K562 (cell line): Measurements from ENCODE around the gene NFATC2. TPM values are rescaled to one million over a fixed set of nuclear protein-coding genes. Genes with fewer than 3 reads are reported as not detected.
A peak's percentile ranks its signal among the peaks of the same experiment; 100 is the strongest.

Experiments used
- ATAC-seq: fragments of 200-7000 bp; cut with Tn5 transposase; 3 replicates; pipeline ENCODE4 v1.9.1; 2020; ENCODE audit warnings: moderate library complexity
- BruUV-seq: library from RNA; stranded (reverse); fragments of 400-500 nt; replicated peaks from 2 replicates; lab custom pipeline; 2021; lab: Mats Ljungman, UMichigan
- CTCF ChIA-PET: fragments of 300-600 bp; formaldehyde crosslinking; extraction: SDS; loops from one replicate; lab custom pipeline; 2021; ENCODE audit warnings: low intra/inter-chr PET ratio; lab: Yijun Ruan, JAX
- POLR2A ChIA-PET: fragments of 300-600, 350-650 bp; sonication (Branson Sonifier 250); formaldehyde crosslinking; extraction: SDS; loops from one replicate; lab custom pipeline; 2021; ENCODE audit warnings: antibody characterized with exemption, inconsistent platforms; lab: Yijun Ruan, JAX
- DNase-seq, 4 experiments: peaks; one replicate each; pipeline versions ENCODE4 v3.0.0 to v3.0.0-alpha.2; 2011 to 2018; ENCODE audit warnings: low spot score in 3 of 4, mixed read lengths in 3 of 4; ENCODE audit errors: extremely low read depth in 1 of 4
- FAIRE-seq: peaks from 2 replicates; lab custom pipeline; 2011; peaks lifted over from hg19 to GRCh38; lab: Jason Lieb, UNC
- H2AFZ ChIP-seq: 2 replicates; pipeline ENCODE4 v1.6.0; 2011; ENCODE audit warnings: low read depth, low read length, control low read depth, inconsistent platforms
- H3K27ac ChIP-seq: fragments of 200-600 bp; 3 replicates; pipeline ENCODE4 v1.8.0; 2011; ENCODE audit warnings: low read depth, mild to moderate bottlenecking, control low read depth, inconsistent platforms, low read length, moderate library complexity, mixed read lengths; ENCODE audit errors: extremely low read depth
- H3K27me3 ChIP-seq, 2 experiments: fragments of 300-600 bp in 1 of 2; 2 replicates in 1 of 2; 3 replicates in 1 of 2; pipeline versions ENCODE4 v1.6.0 to v1.8.0; 2011; ENCODE audit warnings: inconsistent platforms in 2 of 2, low read length in 2 of 2, mild to moderate bottlenecking in 1 of 2, mixed read lengths in 1 of 2, moderate library complexity in 1 of 2; ENCODE audit not compliant: control insufficient read depth in 2 of 2, insufficient read depth in 2 of 2
- H3K36me3 ChIP-seq: fragments of 300-600 bp; 3 replicates; pipeline ENCODE4 v1.8.0; 2011; ENCODE audit warnings: mild to moderate bottlenecking, low read length, inconsistent platforms; ENCODE audit not compliant: control insufficient read depth, insufficient read depth
- H3K4me1 ChIP-seq, 2 experiments: fragments of 200-600 bp in 1 of 2; replicated peaks in 1 of 2; 2 replicates in 1 of 2; 3 replicates in 1 of 2; pipeline versions ENCODE4 v1.5.1 to v1.8.0; 2011; ENCODE audit warnings: inconsistent platforms in 2 of 2, low read length in 2 of 2, mild to moderate bottlenecking in 1 of 2, mixed read lengths in 1 of 2, moderate library complexity in 1 of 2; ENCODE audit not compliant: control insufficient read depth in 2 of 2, insufficient read depth in 2 of 2
- H3K4me2 ChIP-seq: 2 replicates; pipeline ENCODE4 v1.6.1; 2011; ENCODE audit warnings: low read length, control low read depth, inconsistent platforms, mixed read lengths; ENCODE audit not compliant: insufficient read depth
- H3K4me3 ChIP-seq: fragments of 200-600 bp; sonication (generic), shearing (Covaris generic); 2 replicates; pipeline ENCODE4 v1.5.1; 2016; ENCODE audit warnings: control low read depth, inconsistent platforms
- H3K79me2 ChIP-seq: fragments of 200-600 bp; 3 replicates; pipeline ENCODE4 v1.8.0; 2011; ENCODE audit warnings: low read length, inconsistent platforms; ENCODE audit not compliant: control insufficient read depth, insufficient read depth
- H3K9ac ChIP-seq, 2 experiments: 2 replicates each; pipeline versions ENCODE4 v1.6.0 to v1.6.1; 2011; ENCODE audit warnings: low read depth in 2 of 2, low read length in 2 of 2, control low read depth in 1 of 2, inconsistent platforms in 1 of 2, mild to moderate bottlenecking in 1 of 2, mixed read lengths in 1 of 2; ENCODE audit not compliant: insufficient read depth in 1 of 2
- H3K9me1 ChIP-seq: one replicate; pipeline ENCODE4 v1.6.0; 2011; ENCODE audit warnings: inconsistent platforms, mild to moderate bottlenecking, low read length, moderate library complexity; ENCODE audit not compliant: control insufficient read depth, insufficient read depth
- H3K9me3 ChIP-seq: replicated peaks from 2 replicates; pipeline ENCODE4 v1.5.1; 2011; ENCODE audit warnings: low read depth, low read length, inconsistent platforms; ENCODE audit not compliant: control insufficient read depth, insufficient read depth
- H4K20me1 ChIP-seq: replicated peaks from 2 replicates; pipeline ENCODE4 v1.6.1; 2011; ENCODE audit warnings: low read length, inconsistent platforms, mixed read lengths; ENCODE audit not compliant: control insufficient read depth, insufficient read depth
- BCOR ChIP-seq: fragments of 450-650 bp; IDR thresholded peaks from 2 replicates; pipeline ENCODE4 v1.6.1; 2016
- GABPB1 ChIP-seq: sonication (generic); formaldehyde crosslinking; IDR thresholded peaks from 2 replicates; pipeline ENCODE4 v1.8.0; 2022; ENCODE audit warnings: mild to moderate bottlenecking, missing genetic modification reagents
- NCOA6 ChIP-seq: fragments of 450-650 bp; IDR thresholded peaks from 2 replicates; pipeline ENCODE4 v1.6.1; 2017; ENCODE audit warnings: mild to moderate bottlenecking
- POLR2H ChIP-seq: IDR thresholded peaks from 2 replicates; pipeline ENCODE4 v1.6.1; 2016; ENCODE audit warnings: missing genetic modification characterization, low read depth, mild to moderate bottlenecking, control low read depth, missing compliant biosample characterization, moderate library complexity
- PTBP1 ChIP-seq: fragments of 200-400 bp; formaldehyde crosslinking; IDR thresholded peaks from 2 replicates; pipeline ENCODE4 v1.6.1; 2017; ENCODE audit warnings: low read depth, low read length
- SLC30A9 ChIP-seq: fragments of 250-450 bp; sonication (Bioruptor Pico); IDR thresholded peaks from 2 replicates; pipeline ENCODE4 v1.8.0; 2022; ENCODE audit warnings: mild to moderate bottlenecking, moderate library complexity
- SNIP1 ChIP-seq: fragments of 450-650 bp; IDR thresholded peaks from 2 replicates; pipeline ENCODE4 v1.7.1; 2017; ENCODE audit warnings: low read depth, mild to moderate bottlenecking
- STAG1 ChIP-seq: sonication (generic); formaldehyde crosslinking; IDR thresholded peaks from 2 replicates; pipeline ENCODE4 v1.5.0; 2020; ENCODE audit warnings: missing genetic modification reagents, borderline replicate concordance
- ZKSCAN1 ChIP-seq: fragments of 150-350 bp; IDR thresholded peaks from 2 replicates; pipeline ENCODE4 v1.6.1; 2016; ENCODE audit warnings: low read depth, low read length
- ZNF140 ChIP-seq: fragments of 250-450 bp; sonication (Bioruptor Pico); IDR thresholded peaks from 2 replicates; pipeline ENCODE4 v1.8.0; 2021; ENCODE audit warnings: moderate library complexity, mild to moderate bottlenecking, inconsistent platforms
- ZNF263 ChIP-seq: sonication (generic); formaldehyde crosslinking; IDR thresholded peaks from 2 replicates; pipeline ENCODE4 v1.8.0; 2022; ENCODE audit warnings: mild to moderate bottlenecking, missing genetic modification reagents, borderline replicate concordance
- ZNF347 ChIP-seq: fragments of 450-650 bp; formaldehyde crosslinking; IDR thresholded peaks from 2 replicates; pipeline ENCODE4 v1.4.0; 2020; ENCODE audit warnings: low read depth, mild to moderate bottlenecking, moderate library complexity
- WGBS: fragments of 100-300 bp; shearing (Covaris generic); methylation state at CpG from one replicate; pipeline ENCODE4 v1.1.6; 2016; ENCODE audit warnings: low coverage, mixed read lengths; ENCODE audit not compliant: insufficient coverage; ENCODE audit errors: missing lambda C conversion rate; 5-methylcytosine and 5-hydroxymethylcytosine counted together
- in situ Hi-C: fragments of 300-500 bp; cut with MboI; formaldehyde crosslinking; loops from 4 replicates; pipeline ENCODE4 v1.15.0; 2018; ENCODE audit warnings: inconsistent platforms, mixed read lengths
- intact Hi-C: fragments of 100-400 bp; cut with micrococcal nuclease; formaldehyde crosslinking; loops from 2 replicates; pipeline ENCODE4 v1.14.2; 2022
- polyA plus RNA-seq, 8 experiments: library from polyadenylated mRNA; depleted of rRNA in 4 of 8; stranded (reverse) in 5 of 8; unstranded in 3 of 8; fragments of >200 nt; fragmentation: Nextera tagmentation in 2 of 8; fragmentation: Illumina TruSeq in 1 of 8; extraction: Ambion mirVana in 2 of 8; extraction: Trizol in 1 of 8; gene quantifications; 2 replicates each; pipeline versions ENCODE4 v1.2.1 to v1.2.3, GENCODE V29; 2011 to 2014; ENCODE audit warnings: inconsistent platforms in 1 of 8, missing spikeins in 1 of 8
- total RNA-seq, 7 experiments: library from RNA; depleted of rRNA in 6 of 7; stranded (reverse); fragments of >200 nt in 6 of 7; fragmentation: Illumina TruSeq in 2 of 7; extraction: Trizol in 2 of 7; gene quantifications; 2 replicates each; pipeline versions ENCODE4 v1.2.1 to v1.2.3, GENCODE V29; 2011 to 2021; ENCODE audit warnings: low replicate concordance in 1 of 7
- TF ChIP-seq, protein P1 (sequence below): conservative IDR thresholded peaks from 2 replicates; pipeline ENCODE4 v1.6.1; 2011; ENCODE audit warnings: low read depth, mild to moderate bottlenecking, low read length; ENCODE audit not compliant: control insufficient read depth
- TF ChIP-seq, protein P2 (sequence below): fragments of 250-450 bp; sonication (Bioruptor Pico); IDR thresholded peaks from 2 replicates; pipeline ENCODE4 v1.4.0; 2020

Gene NFATC2
- total and polyA plus RNA-seq, 9 of the 15 experiments (the other 6 are each of a cell fraction or from before 2014, with no cell fraction given), result 1.9 to 11.2 (median 3.0) TPM

DNA sequence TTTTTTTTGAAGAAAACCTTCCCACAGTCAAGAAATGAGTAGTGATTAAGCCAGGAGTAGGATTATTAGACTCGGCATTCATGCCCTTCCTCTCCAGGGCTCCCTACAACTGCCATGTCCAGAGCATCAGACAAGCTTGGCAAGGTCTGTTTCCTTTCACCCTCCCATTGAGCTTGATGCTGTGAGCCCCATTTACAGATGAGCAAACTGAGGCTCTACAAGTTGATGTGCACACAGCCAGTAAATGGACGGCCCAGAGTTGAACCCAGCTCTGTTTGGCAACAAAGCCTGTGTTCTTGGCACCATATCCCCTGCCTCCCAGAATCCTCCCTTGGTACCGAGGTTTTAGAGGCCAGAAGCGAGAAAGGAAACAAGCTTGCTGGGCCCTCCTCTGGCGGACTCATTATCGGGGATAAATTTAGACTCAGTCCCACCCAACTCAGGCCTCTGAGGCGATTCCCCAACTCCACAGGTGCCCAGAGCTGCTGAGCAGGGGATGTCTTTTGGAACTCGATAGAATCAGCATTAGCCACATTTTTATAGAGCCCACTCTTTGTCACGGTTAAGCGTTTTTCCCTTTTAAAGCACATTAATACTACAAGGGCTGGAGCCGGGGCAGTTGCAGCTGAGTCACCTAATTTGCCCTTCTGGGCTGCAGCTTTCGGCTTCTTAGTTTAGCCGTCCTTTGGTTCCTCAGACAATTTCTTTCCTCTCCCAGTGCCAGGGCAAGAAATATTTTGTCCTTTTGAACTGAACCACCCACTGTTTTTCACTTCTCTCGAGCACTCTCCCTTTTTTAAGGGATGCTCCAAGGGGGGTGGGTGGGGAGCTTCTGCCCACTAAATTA, 23.0 kb upstream of the NFATC2 start:
- no peak overlapping the region for H3K9ac ChIP-seq
- no peaks in the 10 kb centered on the region for H3K36me3 ChIP-seq
- 15% methylated on average over 13 of the region's 14 CpGs for WGBS
- H3K4me2 ChIP-seq, result no peak overlapping the region
- ATAC-seq (no peak), DNase-seq (no peak), FAIRE-seq (no peak)
- no TSS peak for BruUV-seq
- in situ Hi-C loops (no loop called here), intact Hi-C loops (no loop called here)
- H3K79me2 ChIP-seq, result no peaks in the 10 kb centered on the region
- ChIA-PET CTCF (interaction anchor here (0.6 kb wide), 1 partner anchor 616 kb away, joined by 3 read pairs; no protein-coding TSS in a partner anchor), POLR2A (interaction anchor here (0.6 kb wide), 1 partner anchor 167 kb away, joined by 3 read pairs; no protein-coding TSS in a partner anchor)
- no peak overlapping the region for H3K27ac ChIP-seq
- peaks cover 6% of the 10 kb centered on the region for H4K20me1 ChIP-seq
- H2AFZ ChIP-seq, result no peak overlapping the region; the same call in 1 of the 2 replicates
- H3K9me1 ChIP-seq, result no peaks in the 10 kb centered on the region
- H3K4me3 ChIP-seq, result no peak overlapping the region
- peaks cover 31 to 32% of the 10 kb centered on the region in 2 experiments for H3K4me1 ChIP-seq
- peaks cover 16 to 20% of the 10 kb centered on the region in 2 experiments; a peak in 4 of 5 replicates for H3K27me3 ChIP-seq
- H3K9me3 ChIP-seq, result no peaks in the 10 kb centered on the region; the same call in 1 of the 2 replicates
- no peak for TF ChIP-seq POLR2H (tag)
- TF ChIP-seq, protein P1, sequence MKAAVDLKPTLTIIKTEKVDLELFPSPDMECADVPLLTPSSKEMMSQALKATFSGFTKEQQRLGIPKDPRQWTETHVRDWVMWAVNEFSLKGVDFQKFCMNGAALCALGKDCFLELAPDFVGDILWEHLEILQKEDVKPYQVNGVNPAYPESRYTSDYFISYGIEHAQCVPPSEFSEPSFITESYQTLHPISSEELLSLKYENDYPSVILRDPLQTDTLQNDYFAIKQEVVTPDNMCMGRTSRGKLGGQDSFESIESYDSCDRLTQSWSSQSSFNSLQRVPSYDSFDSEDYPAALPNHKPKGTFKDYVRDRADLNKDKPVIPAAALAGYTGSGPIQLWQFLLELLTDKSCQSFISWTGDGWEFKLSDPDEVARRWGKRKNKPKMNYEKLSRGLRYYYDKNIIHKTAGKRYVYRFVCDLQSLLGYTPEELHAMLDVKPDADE, result no peak
- TF ChIP-seq SNIP1, result no peak
- 0 out of 2 replicates have a peak, but pooled peaks have one; percentile 42 for TF ChIP-seq PTBP1
- TF ChIP-seq SLC30A9, result no peak
- TF ChIP-seq ZNF140 (CRISPR knock-in tag), result no peak
- TF ChIP-seq NCOA6, result no peak
- no peak for TF ChIP-seq GABPB1 (CRISPR knock-in tag)
- TF ChIP-seq ZKSCAN1, result peak; percentile 24; the same call in 1 of the 2 replicates
- no peak for TF ChIP-seq ZNF263 (CRISPR knock-in tag)
- TF ChIP-seq STAG1 (CRISPR knock-in tag), result no peak
- no peak for TF ChIP-seq ZNF347
- peak; percentile 96 for TF ChIP-seq BCOR
- TF ChIP-seq, protein P2, sequence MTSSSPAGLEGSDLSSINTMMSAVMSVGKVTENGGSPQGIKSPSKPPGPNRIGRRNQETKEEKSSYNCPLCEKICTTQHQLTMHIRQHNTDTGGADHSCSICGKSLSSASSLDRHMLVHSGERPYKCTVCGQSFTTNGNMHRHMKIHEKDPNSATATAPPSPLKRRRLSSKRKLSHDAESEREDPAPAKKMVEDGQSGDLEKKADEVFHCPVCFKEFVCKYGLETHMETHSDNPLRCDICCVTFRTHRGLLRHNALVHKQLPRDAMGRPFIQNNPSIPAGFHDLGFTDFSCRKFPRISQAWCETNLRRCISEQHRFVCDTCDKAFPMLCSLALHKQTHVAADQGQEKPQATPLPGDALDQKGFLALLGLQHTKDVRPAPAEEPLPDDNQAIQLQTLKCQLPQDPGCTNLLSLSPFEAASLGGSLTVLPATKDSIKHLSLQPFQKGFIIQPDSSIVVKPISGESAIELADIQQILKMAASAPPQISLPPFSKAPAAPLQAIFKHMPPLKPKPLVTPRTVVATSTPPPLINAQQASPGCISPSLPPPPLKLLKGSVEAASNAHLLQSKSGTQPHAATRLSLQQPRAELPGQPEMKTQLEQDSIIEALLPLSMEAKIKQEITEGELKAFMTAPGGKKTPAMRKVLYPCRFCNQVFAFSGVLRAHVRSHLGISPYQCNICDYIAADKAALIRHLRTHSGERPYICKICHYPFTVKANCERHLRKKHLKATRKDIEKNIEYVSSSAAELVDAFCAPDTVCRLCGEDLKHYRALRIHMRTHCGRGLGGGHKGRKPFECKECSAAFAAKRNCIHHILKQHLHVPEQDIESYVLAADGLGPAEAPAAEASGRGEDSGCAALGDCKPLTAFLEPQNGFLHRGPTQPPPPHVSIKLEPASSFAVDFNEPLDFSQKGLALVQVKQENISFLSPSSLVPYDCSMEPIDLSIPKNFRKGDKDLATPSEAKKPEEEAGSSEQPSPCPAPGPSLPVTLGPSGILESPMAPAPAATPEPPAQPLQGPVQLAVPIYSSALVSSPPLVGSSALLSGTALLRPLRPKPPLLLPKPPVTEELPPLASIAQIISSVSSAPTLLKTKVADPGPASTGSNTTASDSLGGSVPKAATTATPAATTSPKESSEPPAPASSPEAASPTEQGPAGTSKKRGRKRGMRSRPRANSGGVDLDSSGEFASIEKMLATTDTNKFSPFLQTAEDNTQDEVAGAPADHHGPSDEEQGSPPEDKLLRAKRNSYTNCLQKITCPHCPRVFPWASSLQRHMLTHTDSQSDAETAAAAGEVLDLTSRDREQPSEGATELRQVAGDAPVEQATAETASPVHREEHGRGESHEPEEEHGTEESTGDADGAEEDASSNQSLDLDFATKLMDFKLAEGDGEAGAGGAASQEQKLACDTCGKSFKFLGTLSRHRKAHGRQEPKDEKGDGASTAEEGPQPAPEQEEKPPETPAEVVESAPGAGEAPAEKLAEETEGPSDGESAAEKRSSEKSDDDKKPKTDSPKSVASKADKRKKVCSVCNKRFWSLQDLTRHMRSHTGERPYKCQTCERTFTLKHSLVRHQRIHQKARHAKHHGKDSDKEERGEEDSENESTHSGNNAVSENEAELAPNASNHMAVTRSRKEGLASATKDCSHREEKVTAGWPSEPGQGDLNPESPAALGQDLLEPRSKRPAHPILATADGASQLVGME (CRISPR knock-in tag), result no peak
